HG02840 (cell line): Measurements from ENCODE around the gene ZEB2.

Experiments used
- ATAC-seq: cut with Tn5 transposase; IDR thresholded peaks from one replicate; pipeline ENCODE4 v1.9.1; 2021; ENCODE audit warnings: mild to moderate bottlenecking, moderate library complexity, moderate number of reproducible peaks; ENCODE audit not compliant: unreplicated experiment, low FRiP score

The ZEB2 gene

GRCh38 chr2:144475044-144475443 is 44.9 kb downstream of the ZEB2 start:
- ATAC-seq = no peak

GRCh38 chr2:144474017-144474416 is 45.9 kb downstream of the ZEB2 start:
- no peak for ATAC-seq

GRCh38 chr2:144472911-144473310 is 47.0 kb downstream of the ZEB2 start:
- ATAC-seq = no peak

- ATAC-seq = no peak
Observed at GRCh38 chr2:144472046-144472412, 47.9 kb downstream of the ZEB2 start.

- peak; percentile 84 for ATAC-seq
Observed at GRCh38 chr2:144471305-144472045, 48.4 kb downstream of the ZEB2 start.

- no peak for ATAC-seq
Observed at GRCh38 chr2:144470816-144471215, 49.1 kb downstream of the ZEB2 start.

GRCh38 chr2:144470334-144470733 is 49.6 kb downstream of the ZEB2 start:
- ATAC-seq = no peak

- no peak for ATAC-seq
Observed at GRCh38 chr2:144469798-144470197, 50.1 kb downstream of the ZEB2 start.

- no peak for ATAC-seq
Observed at GRCh38 chr2:144468823-144469595, 50.9 kb downstream of the ZEB2 start.

GRCh38 chr2:144467502-144468137 is 52.3 kb downstream of the ZEB2 start:
- ATAC-seq = no peak

GRCh38 chr2:144466637-144467036 is 53.3 kb downstream of the ZEB2 start:
- no peak for ATAC-seq

GRCh38 chr2:144465749-144466148 is 54.2 kb downstream of the ZEB2 start:
- no peak for ATAC-seq

- ATAC-seq = no peak
Observed at GRCh38 chr2:144464730-144465129, 55.2 kb downstream of the ZEB2 start.

- ATAC-seq = no peak
Observed at GRCh38 chr2:144463266-144463665, 56.7 kb downstream of the ZEB2 start.

- ATAC-seq = no peak
Observed at GRCh38 chr2:144462266-144462665, 57.7 kb downstream of the ZEB2 start.

GRCh38 chr2:144461308-144461766 is 58.6 kb downstream of the ZEB2 start:
- no peak for ATAC-seq

- no peak for ATAC-seq
Observed at GRCh38 chr2:144460727-144461307, 59.1 kb downstream of the ZEB2 start.

- no peak for ATAC-seq
Observed at GRCh38 chr2:144459937-144460336, 60.0 kb downstream of the ZEB2 start.

GRCh38 chr2:144459286-144459685 is 60.6 kb downstream of the ZEB2 start:
- ATAC-seq = no peak

- ATAC-seq = no peak
Observed at GRCh38 chr2:144458541-144458940, 61.4 kb downstream of the ZEB2 start.

GRCh38 chr2:144456680-144457079 is 63.2 kb downstream of the ZEB2 start:
- no peak for ATAC-seq
